CD8-positive, alpha-beta memory T cell (primary cell): ENCODE results near the gene ABCD3. TPM values are rescaled to one million over a fixed set of nuclear protein-coding genes. Genes with fewer than 3 reads are reported as not detected.
"Not testable (repeated sequence)": the region's sequence is repeated elsewhere in the genome, so short reads cannot be mapped to it uniquely, and the experiment has no call there.

Experiments
- CTCF ChIA-PET: fragments of 350-600 bp; sonication (Branson Sonifier 250); formaldehyde crosslinking; loops from one replicate; lab custom pipeline; 2021; ENCODE audit warnings: antibody characterized with exemption; lab: Charles Lee
- POLR2A ChIA-PET: fragments of 350-600 bp; sonication (Branson Sonifier 250); formaldehyde crosslinking; loops from one replicate; lab custom pipeline; 2021; ENCODE audit warnings: antibody characterized with exemption; lab: Charles Lee
- DNase-seq, 5 donors: peaks; one replicate each; pipeline versions ENCODE4 v3.0.0 to v3.0.0-alpha.2; 2020 to 2022; ENCODE audit warnings: mixed read lengths in 1 of 5
- H3K27ac ChIP-seq: one replicate; pipeline ENCODE4 v1.7.0; 2013; ENCODE audit warnings: low read depth, mild to moderate bottlenecking, low read length, moderate library complexity
- H3K27me3 ChIP-seq: 2 replicates; pipeline ENCODE4 v1.7.0; 2013; ENCODE audit warnings: low read length, mild to moderate bottlenecking; ENCODE audit not compliant: insufficient read depth, poor library complexity, severe bottlenecking
- H3K36me3 ChIP-seq: 2 replicates; pipeline ENCODE4 v1.7.0; 2013; ENCODE audit warnings: mild to moderate bottlenecking, low read length, moderate library complexity; ENCODE audit not compliant: insufficient read depth
- H3K4me1 ChIP-seq: 2 replicates; pipeline ENCODE4 v1.7.0; 2013; ENCODE audit warnings: mild to moderate bottlenecking, low read length, moderate library complexity; ENCODE audit not compliant: insufficient read depth
- H3K4me3 ChIP-seq: 2 replicates; pipeline ENCODE4 v1.7.0; 2013; ENCODE audit warnings: mild to moderate bottlenecking, low read length
- H3K9me3 ChIP-seq: 2 replicates; pipeline ENCODE4 v1.7.0; 2013; ENCODE audit warnings: mild to moderate bottlenecking, low read length
- H3K27ac Mint-ChIP-seq, 8 donors: one replicate each; pipeline ENCODE4 v1.8.0; 2020 to 2021; ENCODE audit warnings: mixed read lengths in 8 of 8, mild to moderate bottlenecking in 6 of 8, inconsistent platforms in 3 of 8, moderate library complexity in 3 of 8
- H3K27me3 Mint-ChIP-seq, 2 donors: one replicate each; pipeline ENCODE4 v1.8.0; 2020 to 2021; ENCODE audit warnings: mixed read lengths in 2 of 2, mild to moderate bottlenecking in 1 of 2, moderate library complexity in 1 of 2
- H3K36me3 Mint-ChIP-seq, 3 donors: one replicate each; pipeline ENCODE4 v1.8.0; 2020 to 2021; ENCODE audit warnings: mixed read lengths in 3 of 3, inconsistent platforms in 1 of 3, mild to moderate bottlenecking in 1 of 3
- H3K4me1 Mint-ChIP-seq, 3 donors: one replicate each; pipeline ENCODE4 v1.8.0; 2020 to 2021; ENCODE audit warnings: mixed read lengths in 3 of 3, inconsistent platforms in 1 of 3, mild to moderate bottlenecking in 1 of 3
- H3K4me3 Mint-ChIP-seq, 7 donors: one replicate each; pipeline ENCODE4 v1.8.0; 2020 to 2021; ENCODE audit warnings: mixed read lengths in 7 of 7, mild to moderate bottlenecking in 6 of 7, moderate library complexity in 4 of 7, inconsistent platforms in 2 of 7
- H3K9me3 Mint-ChIP-seq, 5 donors: one replicate each; pipeline ENCODE4 v1.8.0; 2020 to 2022; ENCODE audit warnings: mixed read lengths in 5 of 5, mild to moderate bottlenecking in 3 of 5, moderate library complexity in 2 of 5, inconsistent platforms in 1 of 5
- polyA plus RNA-seq: library from polyadenylated mRNA; unstranded; fragments of 300-500 nt; fragmentation: Illumina TruSeq; gene quantifications from one replicate; pipeline ENCODE4 v1.2.3, GENCODE V29; 2021
- total RNA-seq, 2 experiments: library from RNA; stranded (reverse); gene quantifications; one replicate each; pipeline ENCODE4 v1.2.3, GENCODE V29; 2021

ABCD3 gene
- total and polyA plus RNA-seq, 3 experiments from 2014 or later, result 28.3 to 38.8 (median 36.7) TPM

GRCh38 chr1:94562519-94563260 is 144.5 kb downstream of the ABCD3 start:
- Mint-ChIP-seq H3K27me3 (peaks cover 6 to 13% of the 10 kb centered on the region in 2 donors), H3K36me3 (peaks cover 0 to 3% (median 0%) of the 10 kb centered on the region in 3 donors), H3K27ac (no peak overlapping the region), H3K9me3 (peaks cover 0 to 4% (median 3%) of the 10 kb centered on the region in 5 donors), H3K4me3 (peak overlapping the region in 1 of 7 donors; percentile 30), H3K4me1 (no peaks in the 10 kb centered on the region)
- H3K4me3 ChIP-seq, result no peak overlapping the region
- no peaks in the 10 kb centered on the region for H3K36me3 ChIP-seq
- H3K9me3 ChIP-seq, result no peaks in the 10 kb centered on the region
- no peaks in the 10 kb centered on the region for H3K27me3 ChIP-seq
- CTCF ChIA-PET, result no interaction called here
- no peaks in the 10 kb centered on the region for H3K4me1 ChIP-seq
- no peak for DNase-seq
- no peak overlapping the region for H3K27ac ChIP-seq
- POLR2A ChIA-PET, result no interaction called here

- peaks cover 0 to 9% (median 7%) of the 10 kb centered on the region in 5 donors for H3K9me3 Mint-ChIP-seq
- H3K27me3 Mint-ChIP-seq, result peaks cover 12 to 13% of the 10 kb centered on the region in 2 donors
- no peaks in the 10 kb centered on the region for H3K9me3 ChIP-seq
- no peak overlapping the region for H3K27ac ChIP-seq
- DNase-seq, result no peak
- no peak overlapping the region for H3K27ac Mint-ChIP-seq
- H3K4me3 Mint-ChIP-seq, result no peak overlapping the region
- no peaks in the 10 kb centered on the region for H3K4me1 ChIP-seq
- POLR2A ChIA-PET, result no interaction called here
- no peak overlapping the region for H3K4me3 ChIP-seq
- no peaks in the 10 kb centered on the region for H3K36me3 ChIP-seq
- peaks cover 0 to 3% (median 0%) of the 10 kb centered on the region in 3 donors for H3K36me3 Mint-ChIP-seq
- no peaks in the 10 kb centered on the region for H3K27me3 ChIP-seq
- H3K4me1 Mint-ChIP-seq, result no peaks in the 10 kb centered on the region
- CTCF ChIA-PET, result no interaction called here
Measured at GRCh38 chr1:94565901-94566300, 147.7 kb downstream of the ABCD3 start.

DNA sequence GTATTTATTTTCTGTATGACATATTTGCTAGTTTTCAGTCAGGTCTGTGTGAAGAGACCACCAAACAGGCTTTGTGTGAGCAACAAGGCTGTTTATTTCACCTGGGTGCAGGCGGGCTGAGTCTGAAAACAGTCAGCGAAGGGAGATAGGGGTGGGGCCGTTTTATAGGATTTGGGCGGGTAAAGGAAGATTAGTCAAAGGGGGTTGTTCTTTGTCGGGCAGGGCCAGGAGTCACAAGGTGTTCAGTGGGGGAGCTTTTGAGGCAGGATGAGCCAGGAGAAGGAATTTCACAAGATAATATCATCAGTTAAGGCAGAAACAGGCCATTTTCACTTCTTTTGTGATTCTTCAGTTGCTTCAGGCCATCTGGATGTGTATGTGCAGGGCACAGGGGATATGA is 148.2 kb downstream of the ABCD3 start:
- H3K4me3 ChIP-seq, H3K36me3 ChIP-seq, H3K36me3 Mint-ChIP-seq, H3K4me3 Mint-ChIP-seq, CTCF ChIA-PET, DNase-seq, POLR2A ChIA-PET, H3K9me3 ChIP-seq, H3K4me1 ChIP-seq, H3K27me3 ChIP-seq, H3K4me1 Mint-ChIP-seq, H3K27ac Mint-ChIP-seq, H3K27ac ChIP-seq: not testable (repeated sequence)
- Mint-ChIP-seq H3K27me3 (peaks cover 12 to 13% of the 10 kb centered on the region in 2 donors), H3K9me3 (peaks cover 0 to 12% (median 10%) of the 10 kb centered on the region in 5 donors)

- H3K4me3 Mint-ChIP-seq, H3K4me1 Mint-ChIP-seq, H3K4me3 ChIP-seq, H3K36me3 ChIP-seq, H3K27me3 ChIP-seq, CTCF ChIA-PET, H3K36me3 Mint-ChIP-seq, DNase-seq, H3K27ac ChIP-seq, POLR2A ChIA-PET, H3K9me3 ChIP-seq, H3K4me1 ChIP-seq, H3K27ac Mint-ChIP-seq: not testable (repeated sequence)
- Mint-ChIP-seq H3K9me3 (peaks cover 5 to 27% (median 11%) of the 10 kb centered on the region in 5 donors), H3K27me3 (peaks cover 13 to 14% of the 10 kb centered on the region in 2 donors)
Measured at GRCh38 chr1:94567975-94568607, 149.9 kb downstream of the ABCD3 start.

Other genes starting within 250 kb of the ABCD3 start
- not detected for gene ARHGAP29, start 180.8 kb upstream of the ABCD3 start, total RNA-seq
- not detected for gene ARHGAP29, start 180.8 kb upstream of the ABCD3 start, polyA plus RNA-seq
- gene F3, start 123.4 kb downstream of the ABCD3 start, total RNA-seq, result under 1 TPM; 0.11 to 0.16 TPM
- not detected for gene F3, start 123.4 kb downstream of the ABCD3 start, polyA plus RNA-seq